KMS-11 (cell line): ENCODE data around the gene TMPRSS7.
"Not testable (repeated sequence)": the region's sequence is repeated elsewhere in the genome, so short reads cannot be mapped to it uniquely, and the experiment has no call there.

Experiments used
- H2AFZ ChIP-seq: fragments of 200-600 bp; sonication (generic); 2 replicates; pipeline ENCODE4 v1.6.1; 2016; ENCODE audit warnings: antibody characterized with exemption, mixed run types, low read depth
- H3K27ac ChIP-seq: fragments of 200-600 bp; sonication (generic); 2 replicates; pipeline ENCODE4 v1.6.1; 2016; ENCODE audit warnings: mild to moderate bottlenecking, mixed run types
- H3K27me3 ChIP-seq: fragments of 200-600 bp; sonication (generic); 2 replicates; pipeline ENCODE4 v1.6.1; 2017; ENCODE audit warnings: mild to moderate bottlenecking, low read depth, mixed run types, moderate library complexity; ENCODE audit not compliant: insufficient read depth
- H3K36me3 ChIP-seq: fragments of 200-600 bp; sonication (generic); 2 replicates; pipeline ENCODE4 v1.6.1; 2017; ENCODE audit warnings: mild to moderate bottlenecking, mixed run types; ENCODE audit not compliant: insufficient read depth
- H3K4me1 ChIP-seq: fragments of 200-600 bp; sonication (generic); 2 replicates; pipeline ENCODE4 v1.6.1; 2016; ENCODE audit warnings: mild to moderate bottlenecking, low read depth, mixed run types; ENCODE audit not compliant: poor library complexity, severe bottlenecking
- H3K4me2 ChIP-seq: fragments of 200-600 bp; sonication (generic); 2 replicates; pipeline ENCODE4 v1.7.0; 2016; ENCODE audit warnings: mild to moderate bottlenecking, mixed run types
- H3K4me3 ChIP-seq: fragments of 200-600 bp; sonication (generic); IDR thresholded peaks from 2 replicates; pipeline ENCODE4 v1.6.1; 2017; ENCODE audit warnings: low read depth, low read length, mixed read lengths; ENCODE audit not compliant: insufficient read depth
- H3K79me2 ChIP-seq: fragments of 200-600 bp; sonication (generic); 2 replicates; pipeline ENCODE4 v1.6.1; 2016; ENCODE audit warnings: low read depth, mixed run types; ENCODE audit not compliant: insufficient read depth
- H3K9ac ChIP-seq: fragments of 200-600 bp; sonication (generic); 2 replicates; pipeline ENCODE4 v1.6.1; 2016; ENCODE audit warnings: mild to moderate bottlenecking, mixed run types
- H4K20me1 ChIP-seq: fragments of 200-600 bp; sonication (generic); 2 replicates; pipeline ENCODE4 v1.6.1; 2016; ENCODE audit warnings: mild to moderate bottlenecking, mixed run types; ENCODE audit not compliant: insufficient read depth
- TF ChIP-seq, protein P1 (sequence below): fragments of 200-600 bp; sonication (generic); conservative IDR thresholded peaks from 2 replicates; pipeline ENCODE4 v1.6.1; 2017; ENCODE audit warnings: low read depth, mild to moderate bottlenecking, antibody characterized with exemption, low read length, moderate library complexity, mixed read lengths

The TMPRSS7 gene

DNA sequence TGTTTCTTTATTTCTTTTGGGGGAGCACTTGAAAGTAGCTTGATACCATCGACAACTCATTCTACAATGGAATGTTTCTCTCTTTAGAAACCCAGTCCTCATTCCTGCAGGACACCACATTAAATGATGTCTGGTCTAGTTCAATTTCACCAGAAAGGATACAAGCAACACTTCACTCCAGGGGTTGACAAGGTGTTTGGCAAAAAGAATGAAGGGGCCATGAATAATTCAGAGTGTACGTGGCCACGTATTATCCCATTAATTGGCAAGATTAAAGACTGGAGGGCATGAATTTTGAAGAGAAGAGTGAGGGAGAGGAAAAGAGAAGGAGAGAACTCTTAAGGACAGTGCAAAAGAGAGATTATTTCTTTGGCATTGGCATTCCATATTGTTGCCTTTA, 705 bp downstream of the TMPRSS7 start:
- H4K20me1 ChIP-seq: no peaks in the 10 kb centered on the region
- no peaks in the 10 kb centered on the region for H3K27me3 ChIP-seq
- no peak overlapping the region for H3K4me2 ChIP-seq
- TF ChIP-seq, protein P1, sequence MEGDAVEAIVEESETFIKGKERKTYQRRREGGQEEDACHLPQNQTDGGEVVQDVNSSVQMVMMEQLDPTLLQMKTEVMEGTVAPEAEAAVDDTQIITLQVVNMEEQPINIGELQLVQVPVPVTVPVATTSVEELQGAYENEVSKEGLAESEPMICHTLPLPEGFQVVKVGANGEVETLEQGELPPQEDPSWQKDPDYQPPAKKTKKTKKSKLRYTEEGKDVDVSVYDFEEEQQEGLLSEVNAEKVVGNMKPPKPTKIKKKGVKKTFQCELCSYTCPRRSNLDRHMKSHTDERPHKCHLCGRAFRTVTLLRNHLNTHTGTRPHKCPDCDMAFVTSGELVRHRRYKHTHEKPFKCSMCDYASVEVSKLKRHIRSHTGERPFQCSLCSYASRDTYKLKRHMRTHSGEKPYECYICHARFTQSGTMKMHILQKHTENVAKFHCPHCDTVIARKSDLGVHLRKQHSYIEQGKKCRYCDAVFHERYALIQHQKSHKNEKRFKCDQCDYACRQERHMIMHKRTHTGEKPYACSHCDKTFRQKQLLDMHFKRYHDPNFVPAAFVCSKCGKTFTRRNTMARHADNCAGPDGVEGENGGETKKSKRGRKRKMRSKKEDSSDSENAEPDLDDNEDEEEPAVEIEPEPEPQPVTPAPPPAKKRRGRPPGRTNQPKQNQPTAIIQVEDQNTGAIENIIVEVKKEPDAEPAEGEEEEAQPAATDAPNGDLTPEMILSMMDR: no peak
- H3K4me3 ChIP-seq: no peak overlapping the region
- H3K36me3 ChIP-seq: no peaks in the 10 kb centered on the region
- H3K4me1 ChIP-seq: no peaks in the 10 kb centered on the region
- no peak overlapping the region for H3K27ac ChIP-seq
- no peaks in the 10 kb centered on the region for H3K79me2 ChIP-seq
- no peak overlapping the region for H3K9ac ChIP-seq
- H2AFZ ChIP-seq: no peak overlapping the region

DNA sequence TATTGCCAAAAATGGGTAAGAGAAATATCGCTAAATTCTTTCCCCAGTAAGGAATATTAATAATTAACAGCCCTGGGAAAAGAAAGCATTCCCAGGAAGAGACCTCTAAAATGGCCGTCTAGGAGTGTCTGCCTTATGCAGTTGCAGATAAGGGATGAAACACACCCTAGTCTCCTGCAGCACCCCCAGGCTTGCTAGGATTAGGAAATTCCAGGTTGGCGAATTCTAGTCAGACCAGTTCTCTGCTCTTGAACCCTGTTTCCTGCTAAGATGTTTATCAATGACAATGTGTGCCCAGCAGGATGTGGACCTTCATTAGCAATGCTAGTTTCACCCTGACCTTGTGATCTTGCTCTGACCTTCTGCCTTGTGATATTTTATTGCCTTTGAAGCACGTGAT, 2.7 kb downstream of the TMPRSS7 start:
- not testable (repeated sequence) for H2AFZ ChIP-seq, H3K27me3 ChIP-seq, H4K20me1 ChIP-seq, H3K4me2 ChIP-seq, H3K27ac ChIP-seq, H3K36me3 ChIP-seq, H3K4me1 ChIP-seq, H3K79me2 ChIP-seq, H3K9ac ChIP-seq, H3K4me3 ChIP-seq

DNA sequence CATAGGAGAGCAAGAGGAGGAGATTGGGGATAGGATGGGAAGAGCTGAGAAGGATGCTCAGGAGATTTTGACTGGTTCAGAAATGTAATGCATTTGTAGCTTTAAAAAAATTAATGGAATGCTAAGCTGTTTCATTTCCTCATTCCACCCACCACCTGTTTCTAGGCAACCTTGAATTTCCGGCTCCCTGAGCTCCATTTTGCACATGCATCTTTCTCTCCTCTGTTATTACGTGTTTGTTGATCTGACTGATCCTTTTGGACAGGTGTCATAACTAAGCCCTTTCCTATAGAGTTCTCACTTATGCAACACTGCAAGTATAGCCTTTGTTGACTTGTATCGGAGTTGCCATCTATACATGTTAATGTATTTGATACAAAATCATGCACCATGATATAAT, 4.3 kb downstream of the TMPRSS7 start:
- Histone ChIP-seq H2AFZ (no peak overlapping the region), H3K9ac (no peak overlapping the region), H3K27ac (no peak overlapping the region), H4K20me1 (no peaks in the 10 kb centered on the region), H3K27me3 (no peaks in the 10 kb centered on the region), H3K4me1 (peaks cover 3% of the 10 kb centered on the region), H3K36me3 (no peaks in the 10 kb centered on the region), H3K4me2 (no peak overlapping the region), H3K79me2 (no peaks in the 10 kb centered on the region), H3K4me3 (no peak overlapping the region)
- TF ChIP-seq, protein P1: no peak

DNA sequence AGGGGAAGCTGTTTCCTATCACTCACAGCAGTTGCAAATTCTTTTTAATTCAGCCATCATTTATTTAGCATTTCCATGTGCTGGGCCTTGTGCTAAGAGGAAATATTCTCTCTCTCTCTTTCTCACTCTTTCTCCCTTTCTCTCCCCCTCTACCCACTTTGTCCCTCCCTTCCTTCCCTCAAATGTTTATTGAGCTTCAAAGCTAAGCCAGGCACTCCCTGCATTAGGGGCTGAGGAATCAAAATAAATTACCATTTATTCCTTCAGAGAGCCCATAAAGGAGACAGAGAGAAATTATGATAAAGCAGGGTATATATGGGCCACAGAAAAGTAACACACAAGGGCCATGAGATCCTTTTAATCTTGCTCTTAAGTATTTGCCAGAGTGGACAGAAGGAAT, 6.8 kb downstream of the TMPRSS7 start:
- no peak overlapping the region for H3K9ac ChIP-seq
- no peak overlapping the region for H3K27ac ChIP-seq
- H3K27me3 ChIP-seq: no peaks in the 10 kb centered on the region
- H2AFZ ChIP-seq: no peak overlapping the region
- TF ChIP-seq, protein P1: no peak
- no peaks in the 10 kb centered on the region for H3K79me2 ChIP-seq
- H3K4me3 ChIP-seq: no peak overlapping the region
- H4K20me1 ChIP-seq: no peaks in the 10 kb centered on the region
- H3K36me3 ChIP-seq: no peaks in the 10 kb centered on the region
- H3K4me2 ChIP-seq: no peak overlapping the region
- peaks cover 5% of the 10 kb centered on the region for H3K4me1 ChIP-seq

DNA sequence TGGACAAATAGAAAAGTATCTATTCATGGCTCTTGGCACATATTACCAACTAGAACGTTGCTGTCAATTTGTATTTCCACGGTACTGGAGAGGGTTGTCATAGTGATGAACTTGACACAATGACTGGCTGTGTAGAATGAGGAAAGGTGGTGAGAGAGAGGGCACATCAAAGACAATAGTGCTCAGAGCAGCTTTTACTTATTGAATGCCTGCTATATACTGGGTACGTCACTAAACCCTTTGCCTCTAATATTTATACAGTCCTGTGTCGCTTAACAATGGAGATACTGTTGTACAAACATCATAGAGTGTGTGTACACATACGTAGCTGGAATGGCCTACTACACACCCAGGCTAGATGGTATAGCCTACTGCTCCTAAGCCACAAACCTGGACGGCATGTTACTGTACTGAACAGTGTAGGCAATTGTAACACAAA, 8.3 kb downstream of the TMPRSS7 start:
- H3K79me2 ChIP-seq: no peaks in the 10 kb centered on the region
- peak overlapping the region; percentile 58 for H2AFZ ChIP-seq
- peaks cover 5% of the 10 kb centered on the region for H3K4me1 ChIP-seq
- H3K4me2 ChIP-seq: no peak overlapping the region
- no peak overlapping the region for H3K27ac ChIP-seq
- H3K36me3 ChIP-seq: no peaks in the 10 kb centered on the region
- no peak overlapping the region for H3K4me3 ChIP-seq
- TF ChIP-seq, protein P1: no peak
- H4K20me1 ChIP-seq: no peaks in the 10 kb centered on the region
- H3K27me3 ChIP-seq: no peaks in the 10 kb centered on the region
- H3K9ac ChIP-seq: no peak overlapping the region
